H1 (cell line): ENCODE results near the gene GPR87. TPM values are rescaled to one million over a fixed set of nuclear protein-coding genes. Genes with fewer than 3 reads are reported as not detected.

ENCODE experiments used
- CTCF ChIA-PET: fragments of 300-600 bp; sonication (Branson Sonifier 250); formaldehyde crosslinking; loops from one replicate; lab custom pipeline; 2021; ENCODE audit not compliant: partially characterized antibody; lab: Charles Lee
- POLR2A ChIA-PET: fragments of 300-600 bp; sonication (Branson Sonifier 250); formaldehyde crosslinking; loops from one replicate; lab custom pipeline; 2021; ENCODE audit warnings: inconsistent platforms; ENCODE audit not compliant: partially characterized antibody; lab: Charles Lee
- DNase-seq, 2 experiments: peaks; one replicate each; pipeline versions ENCODE4 v3.0.0 to v3.0.0-alpha.2; 2010 to 2022; ENCODE audit warnings: low spot score in 2 of 2, low read depth in 1 of 2, mixed read lengths in 1 of 2
- FAIRE-seq: peaks from 2 replicates; lab custom pipeline; 2011; peaks lifted over from hg19 to GRCh38; lab: Jason Lieb, UNC
- H2AFZ ChIP-seq: 2 replicates; pipeline ENCODE4 v1.8.1; 2012; ENCODE audit warnings: low read length, inconsistent platforms
- H2AK5ac ChIP-seq: 2 replicates; pipeline ENCODE4 v1.6.1; 2013; ENCODE audit warnings: low read depth, low read length
- H2BK120ac ChIP-seq: replicated peaks from 2 replicates; pipeline ENCODE3; 2013; ENCODE audit warnings: low read depth, low read length, inconsistent platforms
- H2BK12ac ChIP-seq: 2 replicates; pipeline ENCODE4 v1.6.1; 2013; ENCODE audit warnings: low read depth, low read length
- H2BK15ac ChIP-seq: 2 replicates; pipeline ENCODE4 v1.6.1; 2013; ENCODE audit warnings: low read length
- H2BK20ac ChIP-seq: 2 replicates; pipeline ENCODE4 v1.6.1; 2013; ENCODE audit warnings: low read length
- H2BK5ac ChIP-seq: 2 replicates; pipeline ENCODE4 v1.6.1; 2013; ENCODE audit warnings: low read depth, low read length
- H3K14ac ChIP-seq: 2 replicates; pipeline ENCODE4 v1.6.1; 2013; ENCODE audit warnings: inconsistent platforms; ENCODE audit not compliant: insufficient read length
- H3K18ac ChIP-seq: 2 replicates; pipeline ENCODE4 v1.6.1; 2013; ENCODE audit warnings: low read length; ENCODE audit errors: extremely low read depth
- H3K23ac ChIP-seq: 2 replicates; pipeline ENCODE4 v1.6.1; 2013; ENCODE audit warnings: inconsistent platforms; ENCODE audit not compliant: insufficient read length
- H3K23me2 ChIP-seq: 2 replicates; pipeline ENCODE4 v1.6.1; 2013; ENCODE audit warnings: low read depth, low read length
- H3K27ac ChIP-seq: 2 replicates; pipeline ENCODE4 v1.6.1; 2011; ENCODE audit warnings: low read depth, low read length, inconsistent platforms
- H3K27me3 ChIP-seq, 4 experiments: replicated peaks in 1 of 4; 1 replicate in 1 of 4; 2 replicates in 3 of 4; pipeline versions ENCODE4 v1.6.1 to v1.8.1; 2011 to 2013; ENCODE audit warnings: low read length in 3 of 4, mild to moderate bottlenecking in 3 of 4, inconsistent platforms in 2 of 4, mixed read lengths in 2 of 4, moderate library complexity in 1 of 4; ENCODE audit not compliant: control insufficient read depth in 3 of 4, insufficient read depth in 3 of 4; ENCODE audit errors: extremely low read depth in 1 of 4
- H3K36me3 ChIP-seq, 4 experiments: 2 replicates each; pipeline versions ENCODE4 v1.6.1 to v1.8.1; 2011 to 2013; ENCODE audit warnings: mild to moderate bottlenecking in 4 of 4, low read length in 3 of 4, moderate library complexity in 2 of 4, control low read depth in 1 of 4, inconsistent platforms in 1 of 4; ENCODE audit not compliant: insufficient read depth in 4 of 4, control insufficient read depth in 2 of 4
- H3K4ac ChIP-seq: replicated peaks from 2 replicates; pipeline ENCODE3; 2013; ENCODE audit warnings: low read length, low read depth, mixed read lengths, inconsistent platforms; ENCODE audit not compliant: insufficient read length
- H3K4me1 ChIP-seq, 4 experiments: replicated peaks in 1 of 4; 1 replicate in 1 of 4; 2 replicates in 3 of 4; pipeline versions ENCODE4 v1.6.1 to v1.8.1; 2011 to 2013; ENCODE audit warnings: low read length in 3 of 4, inconsistent platforms in 2 of 4, mixed read lengths in 1 of 4; ENCODE audit not compliant: insufficient read depth in 4 of 4, control insufficient read depth in 3 of 4
- H3K4me2 ChIP-seq, 2 experiments: 2 replicates each; pipeline versions ENCODE4 v1.6.1 to v1.8.1; 2011 to 2013; ENCODE audit warnings: low read depth in 2 of 2, low read length in 2 of 2, control low read depth in 1 of 2, inconsistent platforms in 1 of 2, mild to moderate bottlenecking in 1 of 2; ENCODE audit not compliant: insufficient read depth in 1 of 2
- H3K4me3 ChIP-seq, 4 experiments: fragments of 200-600, 300-600 bp in 1 of 4; sonication (generic), shearing (Covaris generic), sonication (Bioruptor Twin) in 1 of 4; 2 replicates each; pipeline versions ENCODE4 v1.5.1 to v1.8.1; 2011 to 2016; ENCODE audit warnings: low read length in 4 of 4, low read depth in 3 of 4, control low read depth in 2 of 4, inconsistent platforms in 2 of 4, mild to moderate bottlenecking in 2 of 4, mixed read lengths in 1 of 4, moderate library complexity in 1 of 4; ENCODE audit not compliant: insufficient read depth in 2 of 4; ENCODE audit errors: extremely low read depth in 1 of 4
- H3K56ac ChIP-seq: replicated peaks from 2 replicates; pipeline ENCODE3; 2013; ENCODE audit warnings: low read depth, mild to moderate bottlenecking, mixed read lengths, low read length, inconsistent platforms; ENCODE audit not compliant: insufficient read length
- H3K79me1 ChIP-seq: 2 replicates; pipeline ENCODE4 v1.6.1; 2013; ENCODE audit warnings: low read depth, low read length, control low read depth
- H3K79me2 ChIP-seq, 2 experiments: 2 replicates each; pipeline versions ENCODE4 v1.6.1 to v1.8.1; 2012 to 2013; ENCODE audit warnings: low read length in 2 of 2, mild to moderate bottlenecking in 2 of 2, inconsistent platforms in 1 of 2; ENCODE audit not compliant: insufficient read depth in 2 of 2, control insufficient read depth in 1 of 2
- H3K9ac ChIP-seq, 4 experiments: replicated peaks in 1 of 4; 1 replicate in 1 of 4; 2 replicates in 3 of 4; pipeline versions ENCODE4 v1.6.1 to v1.8.1; 2011 to 2013; ENCODE audit warnings: low read depth in 3 of 4, low read length in 3 of 4, control low read depth in 2 of 4, mild to moderate bottlenecking in 2 of 4, moderate library complexity in 2 of 4, inconsistent platforms in 1 of 4; ENCODE audit errors: extremely low read depth in 1 of 4
- H3K9me3 ChIP-seq, 2 experiments: 2 replicates each; pipeline versions ENCODE4 v1.6.1 to v1.8.1; 2012 to 2013; ENCODE audit warnings: mild to moderate bottlenecking in 2 of 2, moderate library complexity in 2 of 2, control low read depth in 1 of 2, inconsistent platforms in 1 of 2, low read depth in 1 of 2, low read length in 1 of 2, mixed read lengths in 1 of 2; ENCODE audit not compliant: insufficient read depth in 2 of 2
- H4K20me1 ChIP-seq, 2 experiments: replicated peaks in 1 of 2; 2 replicates each; pipeline versions ENCODE3 to v1.8.1; 2011 to 2013; ENCODE audit warnings: inconsistent platforms in 2 of 2, low read length in 2 of 2, mild to moderate bottlenecking in 1 of 2; ENCODE audit not compliant: insufficient read depth in 2 of 2, control insufficient read depth in 1 of 2
- H4K5ac ChIP-seq: 2 replicates; pipeline ENCODE4 v1.6.1; 2013; ENCODE audit warnings: low read length, low read depth, mixed read lengths, inconsistent platforms; ENCODE audit not compliant: insufficient read length
- H4K8ac ChIP-seq: 2 replicates; pipeline ENCODE4 v1.8.0; 2013; ENCODE audit warnings: mild to moderate bottlenecking, moderate library complexity, low read length, inconsistent platforms; ENCODE audit not compliant: insufficient read depth; ENCODE audit errors: extremely low read depth
- H4K91ac ChIP-seq: replicated peaks from 2 replicates; pipeline ENCODE3; 2013; ENCODE audit warnings: low read length, mixed read lengths, inconsistent platforms; ENCODE audit not compliant: insufficient read length
- CEBPB ChIP-seq: IDR thresholded peaks from 2 replicates; pipeline ENCODE4 v1.6.1; 2012; ENCODE audit warnings: low read depth, low read length
- EZH2 ChIP-seq: fragments of 200-600 bp; sonication (generic); IDR thresholded peaks from 2 replicates; pipeline ENCODE4 v1.7.1; 2012; ENCODE audit warnings: low read depth, mild to moderate bottlenecking, moderate library complexity, low read length, inconsistent platforms; ENCODE audit not compliant: severe bottlenecking
- GTF2F1 ChIP-seq: IDR thresholded peaks from 2 replicates; pipeline ENCODE4 v1.6.1; 2012; ENCODE audit warnings: low read depth, low read length, improper control_type of control experiment, borderline replicate concordance
- SIN3A ChIP-seq, 2 experiments: IDR thresholded peaks in 1 of 2; conservative IDR thresholded peaks in 1 of 2; 2 replicates each; pipeline ENCODE4 v1.6.1; 2011 to 2012; ENCODE audit warnings: low read length in 2 of 2, improper control_type of control experiment in 1 of 2, low read depth in 1 of 2, mild to moderate bottlenecking in 1 of 2
- TEAD4 ChIP-seq: IDR thresholded peaks from 2 replicates; pipeline ENCODE4 v1.6.1; 2012; ENCODE audit warnings: low read depth, low read length, inconsistent platforms, mixed read lengths
- ZNF274 ChIP-seq: IDR thresholded peaks from 2 replicates; pipeline ENCODE4 v1.7.0; 2012; ENCODE audit warnings: low read length, borderline replicate concordance; ENCODE audit errors: extremely low read depth
- WGBS, 2 experiments: shearing (Covaris generic) in 1 of 2; methylation state at CpG; one replicate each; pipeline versions ENCODE4 v1.1.6 to v1.1.7; 2013 to 2015; ENCODE audit warnings: low lambda C conversion rate in 2 of 2, mixed read lengths in 2 of 2, inconsistent platforms in 1 of 2, low coverage in 1 of 2, missing lambda C conversion rate in 1 of 2; ENCODE audit not compliant: insufficient replicate concordance in 2 of 2, insufficient coverage in 1 of 2, insufficient read length in 1 of 2; ENCODE audit errors: extremely low coverage in 1 of 2, missing lambda C conversion rate in 1 of 2; 5-methylcytosine and 5-hydroxymethylcytosine counted together
- polyA plus RNA-seq, 7 experiments: library from polyadenylated mRNA; depleted of rRNA in 3 of 7; stranded (reverse) in 5 of 7; unstranded in 2 of 7; fragments of >200 nt in 5 of 7; fragments of 200-250 nt in 2 of 7; gene quantifications; 1 replicate in 5 of 7; 2 replicates in 1 of 7; 4 replicates in 1 of 7; pipeline versions ENCODE4 v1.2.1 to v1.2.3, GENCODE V29; 2011 to 2013; ENCODE audit warnings: missing spikeins in 2 of 7, mixed read lengths in 2 of 7
- total RNA-seq: library from RNA; stranded (reverse); fragmentation: NEBNext Ultra II Directional; extraction: Animal tissue kit (Norgen Biotek cat#: 25700); gene quantifications from 2 replicates; pipeline ENCODE4 v1.2.1, GENCODE V29; 2021
- TF ChIP-seq, protein P1 (sequence below): IDR thresholded peaks from 2 replicates; pipeline ENCODE4 v1.6.1; 2012; ENCODE audit warnings: inconsistent platforms

The GPR87 gene
- total and polyA plus RNA-seq, 2 of the 8 experiments (the other 6 are each of a cell fraction or from before 2014, with no cell fraction given): 0.05 TPM; not detected in 1

DNA sequence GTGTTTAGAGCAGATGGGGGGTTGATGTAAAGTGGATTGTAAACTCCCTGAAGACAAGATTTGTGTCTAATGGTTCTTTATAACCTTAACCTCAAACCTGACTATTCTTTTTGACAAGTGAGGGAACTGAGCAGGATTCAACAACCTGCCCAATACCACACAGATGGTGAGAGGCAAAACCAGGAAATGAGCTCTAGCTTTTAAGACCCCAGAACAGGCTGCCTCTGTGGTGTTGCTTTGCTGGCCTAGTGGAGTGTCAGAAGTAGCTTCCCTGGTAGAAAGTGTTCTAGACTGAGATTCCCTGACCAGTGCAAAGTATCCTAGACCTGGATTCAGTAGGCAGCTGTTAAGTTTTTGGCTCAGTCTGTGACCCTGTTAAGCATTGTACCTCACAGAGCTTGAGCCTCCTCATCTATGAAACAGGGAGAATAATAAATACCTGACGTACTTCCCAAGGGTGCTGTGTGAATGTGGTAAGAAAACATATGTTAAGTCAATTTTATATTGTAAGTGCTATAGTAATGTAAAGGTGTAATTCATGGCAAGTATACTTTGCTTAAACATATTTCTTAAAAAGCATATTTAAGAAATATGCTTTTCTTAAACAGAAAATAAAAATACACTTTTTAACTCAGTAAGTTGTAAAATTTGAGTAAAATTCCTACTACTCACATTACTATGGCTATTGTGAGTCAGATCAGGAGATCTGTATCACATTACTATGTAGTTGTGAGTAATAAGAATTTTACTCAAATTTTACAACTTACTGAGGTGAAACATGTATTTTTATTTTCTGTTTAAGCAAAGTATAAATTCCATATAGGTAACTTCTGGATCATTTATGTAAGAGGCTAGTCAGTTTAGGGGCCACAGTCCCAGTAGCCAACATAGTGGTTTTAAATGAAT, 8.8 kb downstream of the GPR87 start:
- Histone ChIP-seq H3K9me3 (no peaks in the 10 kb centered on the region), H3K9ac (no peak overlapping the region), H3K4me3 (no peak overlapping the region; a peak in 1 of 8 replicates), H4K5ac (no peak overlapping the region), H2BK5ac (no peak overlapping the region), H3K79me2 (no peaks in the 10 kb centered on the region), H3K4me1 (peaks cover 7 to 29% (median 18%) of the 10 kb centered on the region in 4 experiments), H3K27ac (no peak overlapping the region), H2BK15ac (no peak overlapping the region), H2BK120ac (no peak overlapping the region), H3K4ac (no peak overlapping the region), H2BK20ac (no peak overlapping the region), H3K4me2 (no peak overlapping the region), H2BK12ac (peak overlapping the region; percentile 1; the same call in 1 of the 2 replicates), H4K91ac (no peak overlapping the region), H4K20me1 (peaks cover 0 to under 1% of the 10 kb centered on the region in 2 experiments), H3K27me3 (0 out of 7 replicates have a peak, but pooled peaks cover 0 to 3% (median 0%) of the 10 kb centered on the region in 4 experiments), H3K79me1 (no peaks in the 10 kb centered on the region), H2AFZ (no peak overlapping the region), H3K23me2 (no peaks in the 10 kb centered on the region), H2AK5ac (no peak overlapping the region; the same call in 1 of the 2 replicates), H3K56ac (no peak overlapping the region), H3K18ac (no peak overlapping the region), H3K14ac (no peak overlapping the region), H3K23ac (no peak overlapping the region), H3K36me3 (no peaks in the 10 kb centered on the region), H4K8ac (no peak overlapping the region)
- DNase-seq: no peak
- ChIA-PET CTCF (interaction anchor here (0.7 to 1.5 kb wide), 8 partner anchors 9 to 505 kb away, joined by 3 to 5 read pairs (median 3); partner anchors contain the start of gene GPR87), POLR2A (no interaction called here)
- no peak for TF ChIP-seq ZNF274
- TF ChIP-seq CEBPB: no peak
- no peak for TF ChIP-seq GTF2F1
- no peak for TF ChIP-seq SIN3A (conservative IDR thresholded peaks at IDR 0.05 in 1 of 2, IDR thresholded peaks at IDR 0.05 in 1 of 2; ENCODE audit: low read depth in 1 of 2, low read length in 2 of 2)
- no peak for TF ChIP-seq TEAD4
- TF ChIP-seq, protein P1, sequence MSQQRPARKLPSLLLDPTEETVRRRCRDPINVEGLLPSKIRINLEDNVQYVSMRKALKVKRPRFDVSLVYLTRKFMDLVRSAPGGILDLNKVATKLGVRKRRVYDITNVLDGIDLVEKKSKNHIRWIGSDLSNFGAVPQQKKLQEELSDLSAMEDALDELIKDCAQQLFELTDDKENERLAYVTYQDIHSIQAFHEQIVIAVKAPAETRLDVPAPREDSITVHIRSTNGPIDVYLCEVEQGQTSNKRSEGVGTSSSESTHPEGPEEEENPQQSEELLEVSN: no peak
- TF ChIP-seq EZH2: no peak
- WGBS, 2 experiments: 79% methylated on average over 1 of the region's 1 CpG; no CpG with 5 or more reads in 1 of the 2 experiments
- no peak for FAIRE-seq
